Stimulated activated CD4-positive, alpha-beta T cell treated with anti-CD3 and anti-CD28 coated beads, Interleukin-4, amount 100 ng/mL, for 1 hour (primary cell): ENCODE results near the gene RING1.
A peak's percentile ranks its signal among the peaks of the same experiment; 100 is the strongest.

Experiments used
- DNase-seq: peaks from one replicate; pipeline ENCODE4 v3.0.0-alpha.2; 2020

RING1 gene

DNA sequence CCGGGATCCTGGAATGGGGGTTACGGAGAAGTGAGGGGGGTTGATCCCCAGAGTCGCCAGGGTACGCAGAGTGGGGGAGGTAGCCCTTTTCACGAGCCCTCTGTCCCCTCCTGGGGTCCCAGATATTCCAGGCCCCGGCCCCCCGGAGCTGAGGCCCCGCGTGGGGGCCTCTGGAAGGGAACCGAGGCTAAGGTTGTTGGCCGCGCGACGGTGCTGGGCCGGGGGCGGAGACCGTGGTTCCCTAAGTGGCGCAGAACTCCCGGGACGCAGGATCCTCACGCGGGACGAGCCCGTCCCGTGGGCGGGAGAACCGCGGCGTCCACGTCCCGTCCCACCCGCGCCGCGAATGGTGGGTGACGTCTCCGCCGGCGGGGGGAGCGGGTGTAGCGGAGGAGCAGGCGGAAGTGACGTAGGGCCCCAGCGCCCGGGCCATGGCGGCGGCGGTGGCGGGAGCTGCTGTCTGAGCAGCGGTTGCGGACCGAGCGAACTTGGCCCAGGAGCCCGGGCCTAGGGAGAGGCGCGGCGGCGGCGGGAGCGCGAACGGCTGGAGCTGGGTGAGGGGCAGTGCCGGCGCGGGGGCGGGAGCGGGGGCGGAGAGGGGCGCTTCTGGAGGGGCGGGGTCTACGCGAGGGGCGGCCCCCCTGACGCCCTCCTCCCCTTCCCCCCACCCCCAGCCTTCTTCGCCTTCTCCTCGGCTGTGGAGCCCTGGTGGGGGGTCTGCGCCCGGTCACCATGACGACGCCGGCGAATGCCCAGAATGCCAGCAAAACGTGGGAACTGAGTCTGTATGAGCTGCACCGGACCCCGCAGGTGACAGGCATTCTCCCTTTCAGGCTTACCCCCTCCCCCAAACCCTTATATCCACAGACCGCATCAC lies at the start of gene RING1:
Gene RING1 (plus strand): TSS at position 410 of the 877 bp plus-strand sequence. CDS start 323 bp downstream, at position 733.
- DNase-seq, result peak; percentile 90

DNA sequence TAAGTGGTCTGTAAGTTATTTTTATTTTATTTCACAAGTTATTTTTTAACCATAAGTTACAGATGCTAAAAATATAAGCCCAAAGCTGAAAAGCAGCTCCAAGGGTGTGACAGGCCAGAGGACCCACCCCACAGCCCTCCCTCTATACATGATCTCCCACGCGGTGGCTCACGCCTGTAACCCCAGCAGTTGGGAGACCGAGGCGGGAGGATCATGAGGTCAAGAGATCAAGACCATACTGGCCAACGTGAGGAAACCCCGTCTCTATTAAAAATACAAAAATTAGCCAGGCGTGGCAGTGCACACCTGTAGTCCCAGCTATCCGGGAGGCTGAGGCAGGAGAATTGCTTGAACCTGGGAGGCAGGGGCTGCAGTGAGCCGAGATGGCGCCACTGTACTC lies 48.2 kb upstream of the RING1 start:
- DNase-seq, result no peak

DNA sequence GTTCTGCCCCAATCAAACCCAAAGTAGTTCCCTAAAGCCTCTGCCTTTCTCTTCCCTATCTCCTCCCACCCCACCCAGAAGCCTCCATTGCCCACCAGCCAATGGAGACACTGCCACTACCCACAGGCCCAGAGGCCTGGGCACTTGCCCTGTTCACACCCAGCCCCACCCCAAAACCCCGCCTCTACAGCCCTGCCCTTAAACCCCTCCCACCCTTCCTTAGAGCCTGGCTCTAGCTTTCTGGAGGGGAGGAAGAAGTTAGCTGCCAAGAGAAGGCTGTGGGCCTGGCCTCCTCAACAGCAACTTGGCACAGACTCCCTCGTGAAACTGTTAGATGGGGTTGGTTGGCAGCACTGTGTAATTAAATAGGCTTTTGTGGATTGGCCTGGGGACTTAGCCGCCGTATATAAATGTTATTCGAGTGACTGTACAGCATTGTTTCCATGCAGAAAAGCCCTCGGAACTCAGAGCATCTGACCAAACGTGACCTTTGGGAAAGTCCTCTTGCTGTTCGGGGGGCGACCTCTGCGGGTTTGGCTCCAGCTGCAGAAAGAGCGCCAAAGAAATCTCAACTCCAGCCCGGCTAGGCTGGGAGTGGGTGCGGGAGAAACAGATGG lies 47.5 kb upstream of the RING1 start:
- no peak for DNase-seq

DNA sequence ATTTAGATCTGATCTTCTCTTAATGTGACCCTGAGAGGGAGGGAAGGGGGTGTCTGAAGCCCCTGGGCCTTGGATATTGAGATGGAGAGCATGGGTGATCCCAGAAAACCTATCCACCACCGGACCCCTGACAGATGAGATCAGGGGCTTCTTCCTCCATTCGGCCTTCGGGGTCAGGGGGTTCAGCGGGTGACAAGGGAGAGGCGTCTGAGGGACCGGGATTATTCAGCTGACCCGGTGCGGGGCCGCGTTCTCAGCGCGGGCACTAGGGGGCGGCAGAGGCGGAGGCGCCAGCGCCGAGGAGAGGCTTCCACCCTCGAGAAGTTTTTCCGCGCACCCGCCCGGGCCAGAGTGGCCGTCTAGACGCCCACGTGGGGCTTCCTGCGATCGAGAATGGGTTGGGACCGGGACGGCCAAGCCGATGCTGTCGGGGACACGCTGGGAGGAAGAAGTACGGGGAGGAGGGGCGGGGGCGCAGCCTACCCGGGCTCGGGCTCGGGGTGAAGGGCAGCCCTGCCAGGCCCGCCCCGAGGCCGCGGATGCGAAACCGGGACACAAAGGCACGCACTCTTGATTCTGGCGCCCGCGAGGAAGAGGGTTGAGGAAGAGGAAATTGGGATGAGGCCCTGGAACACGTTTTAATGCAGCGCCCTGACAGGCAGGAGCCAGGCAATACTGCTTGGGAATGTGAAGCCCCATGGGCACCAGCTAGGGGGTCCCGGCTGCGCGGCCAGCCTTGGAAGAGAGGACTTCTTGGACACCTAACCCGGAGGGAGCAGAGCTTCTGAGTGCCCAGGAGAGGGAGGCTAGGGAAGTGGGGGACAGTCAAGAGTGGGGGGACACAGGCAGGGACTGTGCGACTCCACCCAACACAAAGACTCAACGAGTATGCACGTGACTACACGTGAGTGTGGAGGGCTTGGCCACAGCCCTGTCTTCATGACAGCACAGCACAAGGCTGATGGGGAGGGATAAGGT lies 46.7 kb upstream of the RING1 start:
- peak; percentile 82 for DNase-seq

DNA sequence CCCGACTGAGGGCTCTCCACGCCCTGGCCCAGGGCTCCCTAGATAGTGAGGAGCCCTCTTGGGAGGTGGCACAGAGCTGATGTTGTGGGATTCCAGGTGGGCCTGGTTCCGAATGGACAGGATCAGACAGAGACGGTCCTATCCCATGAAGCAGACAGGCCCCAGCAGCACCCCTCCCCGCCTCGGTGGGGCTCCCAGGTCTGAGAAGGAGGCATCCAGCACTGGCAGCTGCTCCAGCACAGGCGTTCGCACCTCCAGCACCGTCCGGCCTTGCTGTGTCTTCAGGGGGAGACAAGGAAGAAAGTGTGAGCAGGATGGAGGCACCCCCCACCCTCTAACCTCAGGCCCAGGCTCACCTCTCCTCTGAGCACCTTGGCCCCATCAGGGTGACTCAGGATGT lies 44.8 kb upstream of the RING1 start:
- no peak for DNase-seq

DNA sequence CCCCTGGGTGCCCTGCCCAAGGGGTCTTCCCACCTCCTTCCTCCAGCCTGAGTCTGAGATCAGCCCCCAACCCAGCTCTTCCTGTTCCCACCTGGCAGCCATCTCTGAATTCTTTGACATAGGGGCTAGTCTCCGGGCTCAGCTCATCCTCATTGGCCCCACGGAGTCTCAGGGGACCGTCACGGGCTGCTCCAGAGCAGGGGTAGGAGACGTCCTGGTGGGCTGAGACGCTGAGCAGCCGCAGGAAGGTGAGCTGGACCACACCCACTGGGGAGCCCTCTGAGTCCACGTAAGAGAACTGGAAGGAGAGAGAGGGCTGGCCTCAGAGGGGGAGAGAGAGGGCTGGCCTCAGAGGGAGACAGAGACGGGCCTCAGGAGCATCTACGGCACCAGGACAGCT lies 44.1 kb upstream of the RING1 start:
- DNase-seq, result no peak

DNA sequence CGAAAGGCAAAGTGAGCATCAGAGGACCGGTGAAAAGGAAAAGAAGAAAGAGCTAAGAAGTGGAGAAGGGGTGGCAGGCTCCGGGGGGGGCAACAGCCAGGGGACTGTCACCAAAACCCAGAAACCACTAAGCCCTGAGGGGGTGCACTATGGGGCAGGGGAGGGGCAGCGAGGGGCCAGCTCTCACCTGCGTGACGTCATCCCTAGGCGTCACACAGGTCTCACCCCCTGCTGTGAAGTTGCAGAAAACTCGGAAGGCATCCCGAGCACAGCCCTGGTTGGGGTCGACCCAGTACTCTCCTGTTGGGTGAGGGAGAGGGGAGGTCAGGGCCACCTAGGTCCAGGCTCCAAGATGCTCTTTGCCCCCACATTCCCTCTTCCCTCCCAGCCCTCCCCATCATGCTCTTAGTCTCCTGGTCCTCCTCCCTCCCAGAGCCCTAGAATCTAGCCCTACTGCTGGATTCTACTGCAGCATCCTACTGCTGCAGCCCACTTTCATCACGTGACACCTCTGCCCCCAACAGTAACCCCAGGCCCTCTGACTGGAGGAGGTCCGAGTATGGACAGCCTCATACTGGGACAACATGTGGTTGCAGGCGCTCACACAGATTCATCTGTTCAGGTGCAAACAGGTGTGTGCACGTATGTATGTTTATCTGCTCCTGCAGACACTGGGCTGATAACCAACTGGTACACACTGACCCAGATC lies 43.5 kb upstream of the RING1 start:
- no peak for DNase-seq

DNA sequence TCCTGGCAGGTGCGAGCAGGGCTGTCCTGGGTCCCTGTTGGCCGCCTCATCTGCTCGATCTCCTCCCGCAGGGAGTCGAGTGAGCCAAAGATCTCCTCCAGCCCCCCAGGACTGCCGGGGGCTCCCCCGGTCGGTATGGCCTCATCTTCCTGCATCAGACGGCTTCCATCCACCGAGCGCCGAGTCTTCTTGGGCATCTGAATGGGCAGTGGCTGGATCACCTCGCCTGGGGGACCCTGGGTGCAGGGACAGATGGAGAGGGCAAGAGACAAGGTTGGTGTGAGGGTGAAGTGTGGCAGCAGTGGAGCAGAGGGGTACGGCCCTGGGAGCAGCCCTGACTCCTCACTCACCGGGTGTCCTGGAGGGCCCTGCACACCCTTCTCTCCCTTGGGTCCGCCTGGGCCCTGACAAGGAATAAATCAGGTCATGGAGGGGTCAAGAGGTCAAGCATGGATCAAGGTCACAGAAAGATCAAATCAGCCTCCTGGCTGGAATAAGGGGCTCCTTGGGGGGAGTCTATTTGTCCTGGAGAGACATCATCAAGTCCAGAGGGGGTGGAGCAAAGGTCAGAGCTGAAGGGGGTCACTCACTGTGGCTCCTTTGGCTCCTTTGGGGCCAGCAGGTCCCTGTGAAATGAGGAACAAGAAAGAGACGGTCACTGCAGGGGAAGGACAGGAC lies 42.6 kb upstream of the RING1 start:
- no peak for DNase-seq

DNA sequence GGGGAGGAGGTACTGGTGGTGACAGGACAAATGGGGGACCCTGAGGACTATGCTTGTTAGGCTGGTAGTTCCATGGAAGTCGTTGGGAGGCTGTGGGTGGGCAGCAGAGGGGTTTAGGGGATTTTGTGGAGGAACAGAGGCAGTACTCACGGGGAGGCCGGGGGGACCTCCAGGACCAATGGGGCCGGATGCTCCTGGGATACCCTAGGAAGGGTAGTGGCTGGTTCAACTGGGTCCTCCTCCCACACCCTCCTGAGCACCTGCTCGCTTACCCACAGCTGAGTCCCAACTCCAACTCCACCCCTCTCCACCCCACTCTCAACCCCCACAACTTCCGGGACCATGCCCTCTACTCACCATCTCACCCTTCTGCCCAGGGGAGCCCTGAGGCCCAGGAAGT lies 41.9 kb upstream of the RING1 start:
- no peak for DNase-seq

DNA sequence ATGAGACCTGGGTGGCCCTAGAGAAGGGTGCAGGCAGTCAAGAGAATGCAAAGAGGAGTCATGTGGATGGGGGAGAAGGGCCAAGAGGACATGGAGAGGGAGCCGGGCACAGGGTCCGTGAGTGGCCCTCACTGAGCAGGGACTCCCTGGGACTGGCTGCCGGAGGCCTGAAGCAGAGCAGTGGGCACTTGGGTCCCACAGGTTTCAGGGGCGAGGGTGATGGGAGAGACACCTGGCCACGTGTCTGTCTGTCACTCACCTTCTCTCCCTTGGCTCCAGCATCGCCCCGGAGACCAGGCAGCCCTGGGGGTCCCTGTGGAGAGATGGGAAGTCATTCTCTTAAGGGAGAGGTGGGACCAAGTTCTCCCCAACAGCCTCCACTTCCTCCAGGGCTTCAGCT lies 41.5 kb upstream of the RING1 start:
- DNase-seq, result no peak

DNA sequence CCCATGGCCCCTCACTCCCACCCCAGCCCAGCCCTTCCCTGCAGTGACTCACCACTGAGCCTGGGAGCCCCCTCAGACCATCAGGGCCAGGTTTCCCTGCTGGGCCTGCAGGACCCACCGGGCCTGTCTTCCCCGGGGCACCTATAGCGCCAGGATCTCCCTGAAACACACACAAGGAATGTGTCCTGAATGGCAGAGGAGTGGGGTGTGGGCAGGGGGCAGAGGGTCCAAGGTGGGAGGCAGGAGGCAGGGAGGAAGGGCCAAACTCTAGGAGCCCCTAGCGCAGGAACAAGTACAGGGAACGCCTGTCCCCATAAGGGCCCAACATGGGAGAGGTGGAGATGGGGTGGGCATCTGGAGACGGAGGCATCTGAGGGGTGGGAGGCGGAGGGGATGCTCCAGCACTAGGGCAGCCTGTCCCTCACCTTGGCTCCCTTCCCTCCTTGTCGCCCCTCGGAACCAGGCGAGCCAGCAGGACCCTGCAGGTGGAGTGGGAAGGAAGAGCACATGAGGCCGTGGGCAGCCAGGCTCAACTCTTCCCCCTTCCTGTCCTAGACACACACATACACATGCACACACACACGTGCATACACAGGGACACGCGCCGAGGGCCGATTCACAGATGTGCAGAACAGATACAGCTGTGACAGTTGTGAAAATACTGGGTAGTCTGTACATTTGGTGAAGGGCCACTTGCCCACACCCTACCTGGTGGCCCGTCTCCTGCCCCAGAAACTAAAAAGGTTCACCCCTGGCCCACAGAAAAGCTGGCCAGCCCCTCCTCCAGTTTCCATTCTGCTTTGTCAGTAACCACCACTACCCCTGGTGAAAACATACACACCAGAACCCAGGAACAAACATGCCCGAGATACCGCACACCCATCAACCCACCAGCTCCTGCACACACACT lies 40.7 kb upstream of the RING1 start:
- DNase-seq, result no peak

DNA sequence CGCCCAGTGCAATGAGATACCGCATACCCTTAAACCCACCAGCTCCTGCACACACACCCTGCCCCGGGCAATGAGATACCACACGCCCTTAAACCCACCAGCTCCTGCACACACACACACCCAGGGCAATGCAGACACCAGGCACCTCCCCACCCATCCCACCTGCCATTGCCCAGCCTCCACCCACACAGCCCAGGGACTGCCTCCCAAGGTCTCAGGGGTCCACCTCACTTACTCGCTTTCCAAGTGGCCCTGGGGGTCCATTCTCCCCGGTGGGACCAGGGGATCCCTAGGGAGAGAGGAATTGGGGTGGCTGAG lies 40.1 kb upstream of the RING1 start:
- DNase-seq, result no peak

DNA sequence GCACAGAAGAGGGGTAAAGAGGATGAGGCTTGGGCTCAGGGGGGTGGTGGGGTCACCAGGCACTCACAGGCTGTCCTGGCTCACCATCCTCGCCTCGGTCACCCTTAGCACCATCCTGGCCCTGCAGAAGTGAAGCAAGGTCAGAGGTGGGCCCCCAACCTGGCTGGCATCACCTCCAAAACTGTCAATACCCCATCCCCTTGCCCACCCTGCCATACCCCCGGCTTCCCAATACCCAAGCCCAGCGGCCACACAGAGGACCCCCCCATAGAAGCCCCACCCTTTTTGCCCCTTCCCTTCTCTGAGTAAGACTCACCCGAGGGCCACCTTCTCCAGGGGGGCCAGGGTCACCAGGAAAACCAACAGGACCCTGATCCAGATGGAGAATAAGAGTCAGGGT lies 39.7 kb upstream of the RING1 start:
- DNase-seq, result no peak

DNA sequence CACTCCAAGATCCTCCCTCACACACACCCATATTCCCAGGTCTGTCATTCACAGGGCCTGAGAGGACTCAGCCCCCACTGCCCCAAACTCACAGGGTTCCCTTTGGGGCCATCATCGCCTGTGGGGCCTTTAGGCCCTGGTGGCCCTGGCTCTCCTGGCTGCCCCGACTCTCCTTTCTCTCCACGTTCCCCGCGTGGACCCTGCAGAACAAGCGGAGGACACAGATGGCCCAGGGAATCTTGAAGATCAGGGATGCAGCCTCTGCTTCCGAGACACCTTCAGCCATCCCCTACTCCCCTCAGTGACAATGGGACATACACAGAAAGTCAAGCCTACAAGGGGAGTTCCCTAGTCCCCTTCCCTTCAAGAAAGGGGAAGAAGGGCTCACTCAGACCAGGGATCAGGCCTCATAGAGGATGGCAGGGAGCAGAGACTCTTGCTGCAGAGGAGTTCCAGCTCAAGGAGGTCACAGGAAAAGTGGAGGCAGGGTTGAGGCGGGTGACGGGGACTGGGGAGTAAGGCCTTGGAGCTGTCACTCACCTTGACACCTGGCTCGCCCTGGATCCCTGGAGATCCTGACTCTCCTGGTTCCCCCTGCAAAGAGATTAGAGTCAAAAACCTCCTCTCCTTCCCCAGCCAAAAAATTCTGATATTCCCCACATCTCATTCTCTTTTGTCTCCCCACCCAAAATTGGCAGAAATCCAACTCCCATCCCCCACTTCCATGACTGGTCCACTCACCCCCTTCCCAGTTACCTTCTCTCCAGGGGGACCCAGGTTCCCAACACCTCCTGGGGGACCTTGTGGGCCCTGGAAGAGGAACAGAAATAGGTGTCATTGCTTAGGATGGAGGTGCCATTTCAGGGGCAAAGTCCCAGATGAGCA lies 38.8 kb upstream of the RING1 start:
- no peak for DNase-seq

DNA sequence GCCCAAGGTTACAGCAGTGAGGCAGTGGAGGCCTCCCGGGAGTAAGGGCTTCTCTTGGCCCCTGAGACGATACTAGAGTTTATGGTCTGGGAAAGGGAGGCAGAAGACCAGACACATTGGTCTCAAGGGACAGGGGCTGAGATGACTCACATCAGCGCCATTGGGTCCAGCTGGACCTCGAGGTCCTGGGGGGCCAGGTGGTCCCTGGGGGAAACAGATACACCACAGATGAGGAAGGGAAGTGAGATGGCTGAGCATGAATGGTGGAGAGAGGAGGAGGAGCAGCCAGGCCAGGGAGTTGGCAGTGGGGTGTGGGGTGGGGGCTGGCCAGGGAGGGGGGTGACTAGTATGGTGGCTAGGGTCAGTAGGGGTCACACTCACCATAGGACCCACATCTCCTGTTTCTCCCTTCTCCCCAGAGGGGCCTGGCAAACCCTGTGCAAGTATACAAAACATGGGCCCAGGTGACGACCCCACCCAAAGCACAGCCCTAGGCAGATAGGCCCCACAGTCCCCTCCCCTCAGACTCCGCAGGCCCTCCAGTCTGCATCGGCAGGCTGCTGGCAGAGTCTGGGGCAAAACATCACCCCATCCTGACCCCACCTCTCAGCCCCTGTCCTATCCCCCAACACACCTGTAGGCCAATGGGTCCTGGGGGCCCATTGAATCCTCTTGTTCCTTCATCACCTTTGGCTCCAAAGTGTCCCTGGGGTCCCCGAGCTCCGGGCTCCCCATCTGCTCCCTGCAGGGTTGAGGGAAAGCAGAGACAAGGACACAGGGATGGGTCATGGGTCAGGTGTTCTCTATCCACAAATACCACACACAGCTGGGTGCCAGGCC lies 37.9 kb upstream of the RING1 start:
- no peak for DNase-seq

DNA sequence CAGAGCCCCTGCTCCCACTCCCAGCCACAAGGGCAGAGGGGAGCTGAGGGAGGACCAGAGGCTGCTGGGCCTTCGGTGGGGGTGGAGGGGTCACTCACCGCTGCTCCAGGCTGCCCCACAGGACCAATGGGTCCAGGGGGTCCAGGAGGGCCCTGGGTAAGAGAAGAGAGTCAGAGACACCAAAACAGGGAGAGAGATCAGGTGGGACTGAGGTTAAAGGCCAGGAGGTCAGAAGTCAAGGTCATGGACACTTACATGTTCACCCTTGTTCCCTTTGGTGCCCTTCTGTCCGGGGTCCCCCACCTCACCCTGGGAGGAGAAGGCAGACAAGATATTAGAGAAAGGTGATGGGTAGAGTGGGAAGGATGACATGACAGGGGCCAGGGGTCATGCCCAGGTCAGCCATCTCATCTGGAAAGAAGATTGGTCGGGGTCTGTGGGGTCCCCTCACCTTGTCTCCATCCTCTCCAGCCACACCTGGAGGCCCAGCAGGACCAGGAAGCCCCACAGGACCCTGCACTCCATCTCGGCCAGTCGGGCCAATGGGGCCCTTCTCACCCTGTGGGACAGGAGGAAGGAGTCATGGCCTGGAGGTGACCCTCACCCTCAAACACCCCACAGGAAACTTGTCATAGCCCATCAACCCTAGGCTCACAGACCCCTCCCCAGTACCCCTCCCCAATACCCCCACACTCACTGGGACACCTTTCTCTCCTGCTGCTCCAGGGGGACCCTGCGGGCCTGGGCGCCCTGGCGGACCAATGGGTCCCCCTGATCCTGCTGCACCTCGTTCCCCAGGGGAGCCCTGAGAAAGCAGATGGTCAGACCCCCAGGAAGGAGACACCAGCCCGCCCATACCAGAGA lies 37.1 kb upstream of the RING1 start:
- no peak for DNase-seq

DNA sequence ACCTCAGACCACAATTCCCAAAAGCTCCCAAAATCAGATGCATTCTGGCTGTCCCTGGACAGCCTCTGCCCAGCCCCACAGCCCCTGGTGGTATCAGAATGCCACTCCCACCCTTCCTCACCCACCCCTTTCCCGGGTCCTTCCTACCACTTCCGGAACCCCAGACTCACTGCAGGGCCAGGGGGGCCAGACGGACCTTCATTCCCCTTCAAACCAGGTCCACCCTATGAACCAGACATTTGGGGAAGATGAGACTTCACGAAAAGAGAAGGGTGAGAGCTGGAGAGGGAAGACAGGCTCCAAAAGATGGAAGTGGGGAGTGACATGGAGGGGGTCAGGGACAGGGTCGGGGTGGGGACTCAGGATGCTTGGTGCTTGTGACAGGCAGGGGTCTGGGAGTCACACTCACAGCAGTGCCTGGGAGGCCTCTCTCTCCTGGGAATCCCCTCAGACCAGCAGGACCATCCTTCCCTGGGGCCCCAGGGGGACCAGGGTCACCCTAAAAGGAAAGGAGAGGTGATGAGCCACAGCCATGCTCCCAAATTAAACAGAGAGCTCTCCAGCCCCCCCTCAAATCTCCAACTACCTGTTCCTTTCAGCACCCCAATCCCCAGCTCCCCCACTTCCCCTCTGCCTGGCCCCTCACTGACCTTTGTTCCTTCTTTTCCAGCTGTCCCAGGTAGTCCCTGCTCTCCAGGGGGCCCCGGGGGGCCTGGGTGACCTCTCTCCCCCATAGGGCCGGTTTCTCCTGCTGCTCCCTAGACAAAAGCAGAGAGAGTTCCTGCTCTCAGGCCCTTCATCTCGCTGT lies 36.2 kb upstream of the RING1 start:
- DNase-seq, result no peak
